ELR (cell line): ENCODE results near the gene CRYBB1.
A peak's percentile ranks its signal among the peaks of the same experiment; 100 is the strongest.

Experiments used
- DNase-seq: peaks from one replicate; pipeline ENCODE4 v3.0.0-alpha.2; 2015; ENCODE audit warnings: low read depth

CRYBB1 gene

GRCh38 chr22:26552466-26552865 lies 65.4 kb downstream of the CRYBB1 start:
- peak; percentile 60 for DNase-seq

DNA sequence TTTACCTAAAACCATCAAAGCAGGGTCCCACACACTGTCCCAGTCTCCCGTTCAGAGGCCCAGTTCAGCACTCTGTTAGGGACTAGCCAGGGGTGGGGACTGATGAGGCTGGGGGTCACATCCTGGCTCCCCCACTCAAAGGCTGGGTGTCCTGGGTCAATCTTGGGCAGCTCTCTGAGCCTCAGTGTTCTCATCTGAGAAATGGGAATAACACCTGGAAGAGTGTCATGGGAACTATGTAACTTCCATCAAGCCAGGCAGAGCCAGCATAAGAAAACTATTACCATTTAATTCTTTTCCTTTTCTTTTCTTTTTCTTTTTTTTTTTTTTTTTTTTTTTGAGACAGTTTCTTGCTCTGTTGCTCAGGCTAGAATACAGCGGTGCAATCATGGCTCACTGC lies 66.3 kb downstream of the CRYBB1 start:
- no peak for DNase-seq

- DNase-seq: peak; percentile 92
These were observed 67.3 kb downstream of the CRYBB1 start for GRCh38 chr22:26550498-26551033.

DNA sequence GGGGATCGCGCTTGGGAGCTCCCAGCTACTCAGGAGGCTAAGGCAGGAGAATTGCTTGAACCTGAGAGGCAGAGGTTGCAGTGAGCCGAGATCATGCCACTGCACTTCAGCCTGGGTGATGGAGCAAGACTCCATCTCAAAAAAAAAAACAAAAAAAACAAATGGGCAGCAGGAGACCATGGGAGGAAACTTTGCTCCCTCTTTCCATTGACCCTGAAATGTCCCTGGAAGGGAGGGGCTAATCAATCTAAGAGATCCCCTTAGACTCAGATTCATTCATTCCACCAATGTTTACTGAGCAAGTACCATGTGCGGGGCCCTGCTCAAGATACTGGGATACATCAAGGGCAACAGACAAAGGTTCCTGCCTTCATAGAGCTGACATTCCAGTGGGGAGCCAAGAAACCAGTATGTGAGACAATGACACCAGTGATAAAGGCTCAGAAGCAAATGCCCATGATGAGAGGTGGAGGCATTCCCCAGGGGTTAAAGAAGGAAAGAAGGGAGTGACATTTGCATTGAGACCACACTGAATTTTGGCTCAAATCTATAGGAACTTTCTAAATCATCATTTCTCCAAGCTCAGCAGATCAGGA lies 67.8 kb downstream of the CRYBB1 start:
- no peak for DNase-seq
